ENCODE measurements around the gene DENND4A.

Gene DENND4A

GRCh38 chr15:65792138-65792987, at the start of gene DENND4A:
Gene DENND4A, minus strand, starts transcription at chr15:65792293. Its CDS starts 35,843 bp downstream, at chr15:65756450.
- TF ChIP-seq CTCF (IDR thresholded peaks at IDR 0.05; ENCODE audit: insufficient read depth, low read length, poor library complexity, severe bottlenecking) = no peak
- Histone ChIP-seq H3K36me3 (ENCODE audit: control insufficient read depth, insufficient read depth, low read length) (no peaks in the 10 kb centered on the region), H3K4me3 (replicated peaks; ENCODE audit: low read depth, low read length) (peak within 1 kb of the TSS; percentile 88), H3K27me3 (replicated peaks; ENCODE audit: control insufficient read depth, insufficient read depth, low read length) (no peaks in the 10 kb centered on the region)
- peak; percentile 99 for DNase-seq (ENCODE audit: extremely low read depth, insufficient read length)

GRCh38 chr15:65841121-65841930, 49.2 kb upstream of the DENND4A start:
- no peaks in the 10 kb centered on the region for H3K27me3 ChIP-seq (replicated peaks; ENCODE audit: control insufficient read depth, insufficient read depth, low read length)
- H3K4me3 ChIP-seq (replicated peaks; ENCODE audit: low read depth, low read length) = no peak overlapping the region
- no peak for DNase-seq (ENCODE audit: extremely low read depth, insufficient read length)
- TF ChIP-seq CTCF (IDR thresholded peaks at IDR 0.05; ENCODE audit: insufficient read depth, low read length, poor library complexity, severe bottlenecking) = no peak
- H3K36me3 ChIP-seq (ENCODE audit: control insufficient read depth, insufficient read depth, low read length) = no peaks in the 10 kb centered on the region

GRCh38 chr15:65839985-65840384, 47.9 kb upstream of the DENND4A start:
- Histone ChIP-seq H3K27me3 (replicated peaks; ENCODE audit: control insufficient read depth, insufficient read depth, low read length) (no peaks in the 10 kb centered on the region), H3K36me3 (ENCODE audit: control insufficient read depth, insufficient read depth, low read length) (no peaks in the 10 kb centered on the region), H3K4me3 (replicated peaks; ENCODE audit: low read depth, low read length) (no peak overlapping the region)
- DNase-seq (ENCODE audit: extremely low read depth, insufficient read length) = no peak
- TF ChIP-seq CTCF (IDR thresholded peaks at IDR 0.05; ENCODE audit: insufficient read depth, low read length, poor library complexity, severe bottlenecking) = no peak

- no peak for DNase-seq (ENCODE audit: extremely low read depth, insufficient read length)
- TF ChIP-seq CTCF (IDR thresholded peaks at IDR 0.05; ENCODE audit: insufficient read depth, low read length, poor library complexity, severe bottlenecking) = no peak
- no peaks in the 10 kb centered on the region for H3K27me3 ChIP-seq (replicated peaks; ENCODE audit: control insufficient read depth, insufficient read depth, low read length)
- H3K4me3 ChIP-seq (replicated peaks; ENCODE audit: low read depth, low read length) = no peak overlapping the region
- H3K36me3 ChIP-seq (ENCODE audit: control insufficient read depth, insufficient read depth, low read length) = no peaks in the 10 kb centered on the region
These were observed 47.3 kb upstream of the DENND4A start for GRCh38 chr15:65839354-65839901.

- TF ChIP-seq CTCF (IDR thresholded peaks at IDR 0.05; ENCODE audit: insufficient read depth, low read length, poor library complexity, severe bottlenecking) = no peak
- no peaks in the 10 kb centered on the region for H3K27me3 ChIP-seq (replicated peaks; ENCODE audit: control insufficient read depth, insufficient read depth, low read length)
- no peak overlapping the region for H3K4me3 ChIP-seq (replicated peaks; ENCODE audit: low read depth, low read length)
- H3K36me3 ChIP-seq (ENCODE audit: control insufficient read depth, insufficient read depth, low read length) = no peaks in the 10 kb centered on the region
- DNase-seq (ENCODE audit: extremely low read depth, insufficient read length) = no peak
These were observed 45.5 kb upstream of the DENND4A start for GRCh38 chr15:65837301-65838294.
